HCT116 (cell line): Measurements from ENCODE around the gene ESF1.

Experiments used
- CTCF ChIP-seq, 3 experiments: fragments of 200-600 bp in 1 of 3; sonication (generic) in 1 of 3; IDR thresholded peaks in 2 of 3; conservative IDR thresholded peaks in 1 of 3; 2 replicates each; pipeline ENCODE4 v1.5.1; 2012 to 2017; ENCODE audit warnings: low read depth in 2 of 3, low read length in 2 of 3, antibody characterized with exemption in 1 of 3, borderline replicate concordance in 1 of 3, control low read depth in 1 of 3, mild to moderate bottlenecking in 1 of 3, mixed read lengths in 1 of 3, mixed run types in 1 of 3, moderate library complexity in 1 of 3; ENCODE audit not compliant: insufficient read depth in 1 of 3
- EZH2 ChIP-seq: fragments of 200-600 bp; sonication (generic); IDR thresholded peaks from 2 replicates; pipeline ENCODE4 v1.6.1; 2017; ENCODE audit warnings: antibody characterized with exemption, mixed run types
- JUND ChIP-seq: IDR thresholded peaks from 2 replicates; pipeline ENCODE4 v1.6.1; 2012
- POLR2AphosphoS5 ChIP-seq: IDR thresholded peaks from 2 replicates; pipeline ENCODE4 v1.6.1; 2011; ENCODE audit warnings: mild to moderate bottlenecking, low read depth, low read length, moderate library complexity
- RAD21 ChIP-seq: IDR thresholded peaks from 2 replicates; pipeline ENCODE4 v1.6.1; 2012; ENCODE audit warnings: low read depth, mild to moderate bottlenecking
- SP1 ChIP-seq: IDR thresholded peaks from 2 replicates; pipeline ENCODE4 v1.6.1; 2012; ENCODE audit warnings: low read depth
- SRF ChIP-seq: IDR thresholded peaks from 2 replicates; pipeline ENCODE4 v1.6.1; 2012; ENCODE audit warnings: low read depth
- ZBTB33 ChIP-seq: IDR thresholded peaks from 2 replicates; pipeline ENCODE4 v1.6.1; 2011; ENCODE audit warnings: mild to moderate bottlenecking, low read length, moderate library complexity; ENCODE audit not compliant: insufficient replicate concordance; ENCODE audit errors: extremely low read depth

- TF ChIP-seq CTCF (IDR thresholded peaks at IDR 0.05 in 2 of 3, conservative IDR thresholded peaks at IDR 0.05 in 1 of 3; ENCODE audit: borderline replicate concordance in 1 of 3, insufficient read depth in 1 of 3, low read depth in 2 of 3, low read length in 2 of 3) (no peak), SRF (no peak), POLR2AphosphoS5 (no peak), ZBTB33 (no peak), RAD21 (no peak), JUND (no peak), EZH2 (no peak), SP1 (no peak)
These were observed 39.7 kb upstream of the ESF1 start for GRCh38 chr20:13824459-13824858.
